Measurements from ENCODE around the gene SLC25A29. TPM values are rescaled to one million over a fixed set of nuclear protein-coding genes. Genes with fewer than 3 reads are reported as not detected.

SLC25A29 gene
- total and polyA plus RNA-seq, 2 donors (not counting 1 experiment from before 2014, with no cell fraction given) = 6.2 to 24.1 TPM

DNA sequence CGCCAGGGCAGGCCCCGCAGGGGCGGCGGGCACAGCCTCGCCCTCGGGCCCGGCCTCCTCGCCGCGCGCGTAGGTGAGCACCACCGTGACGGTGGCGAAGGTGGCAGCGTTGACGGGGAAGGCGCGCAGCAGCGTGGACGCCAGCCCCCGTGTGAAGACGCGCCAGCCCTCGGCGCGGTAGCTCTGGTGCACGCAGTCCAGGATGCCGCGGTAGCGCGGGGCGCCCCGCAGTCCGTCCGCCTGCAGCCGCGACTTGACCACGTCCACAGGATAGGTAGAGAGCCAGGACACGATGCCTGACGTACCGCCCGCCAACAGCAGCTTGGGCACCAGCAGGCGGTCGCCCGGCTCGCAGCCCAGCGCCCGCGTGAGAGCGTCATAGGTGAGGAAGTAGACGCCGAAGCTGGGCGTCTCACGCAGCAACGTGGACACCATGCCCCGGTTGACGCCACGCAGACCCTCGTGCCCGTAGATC, 13.9 kb downstream of the SLC25A29 start:
- Histone ChIP-seq H3K36me3 (ENCODE audit: control insufficient read depth, insufficient read depth, low read length) (peaks cover 9% of the 10 kb centered on the region), H3K4me3 (replicated peaks in 1 of 4; ENCODE audit: control extremely low read depth in 1 of 4, insufficient read depth in 1 of 4, low read depth in 3 of 4, low read length in 4 of 4) (no peak overlapping the region), H3K27me3 (ENCODE audit: control insufficient read depth, insufficient read depth, low read length) (no peaks in the 10 kb centered on the region), H2AFZ (ENCODE audit: low read length) (no peak overlapping the region), H3K9ac (ENCODE audit: insufficient read depth, low read length) (no peak overlapping the region), H4K20me1 (ENCODE audit: control insufficient read depth, extremely low read depth, insufficient read depth, low read length) (no peaks in the 10 kb centered on the region), H3K27ac (ENCODE audit: insufficient read depth, low read length) (no peak overlapping the region), H3K4me1 (ENCODE audit: control insufficient read depth, extremely low read depth, insufficient read depth, low read length) (peaks cover 2% of the 10 kb centered on the region), H3K4me2 (ENCODE audit: extremely low read depth, insufficient read depth, low read length) (no peak overlapping the region), H3K79me2 (ENCODE audit: control insufficient read depth, insufficient read depth, low read length) (no peaks in the 10 kb centered on the region), H3K9me3 (ENCODE audit: control insufficient read depth, insufficient read depth, low read depth, low read length) (no peaks in the 10 kb centered on the region)
- TF ChIP-seq, protein P1, sequence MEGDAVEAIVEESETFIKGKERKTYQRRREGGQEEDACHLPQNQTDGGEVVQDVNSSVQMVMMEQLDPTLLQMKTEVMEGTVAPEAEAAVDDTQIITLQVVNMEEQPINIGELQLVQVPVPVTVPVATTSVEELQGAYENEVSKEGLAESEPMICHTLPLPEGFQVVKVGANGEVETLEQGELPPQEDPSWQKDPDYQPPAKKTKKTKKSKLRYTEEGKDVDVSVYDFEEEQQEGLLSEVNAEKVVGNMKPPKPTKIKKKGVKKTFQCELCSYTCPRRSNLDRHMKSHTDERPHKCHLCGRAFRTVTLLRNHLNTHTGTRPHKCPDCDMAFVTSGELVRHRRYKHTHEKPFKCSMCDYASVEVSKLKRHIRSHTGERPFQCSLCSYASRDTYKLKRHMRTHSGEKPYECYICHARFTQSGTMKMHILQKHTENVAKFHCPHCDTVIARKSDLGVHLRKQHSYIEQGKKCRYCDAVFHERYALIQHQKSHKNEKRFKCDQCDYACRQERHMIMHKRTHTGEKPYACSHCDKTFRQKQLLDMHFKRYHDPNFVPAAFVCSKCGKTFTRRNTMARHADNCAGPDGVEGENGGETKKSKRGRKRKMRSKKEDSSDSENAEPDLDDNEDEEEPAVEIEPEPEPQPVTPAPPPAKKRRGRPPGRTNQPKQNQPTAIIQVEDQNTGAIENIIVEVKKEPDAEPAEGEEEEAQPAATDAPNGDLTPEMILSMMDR (conservative IDR thresholded peaks at IDR 0.05 in 1 of 2, IDR thresholded peaks at IDR 0.05 in 1 of 2; ENCODE audit: low read depth in 1 of 2, low read length in 2 of 2) = no peak
- TF ChIP-seq EZH2 (IDR thresholded peaks at IDR 0.05; ENCODE audit: low read length, missing control alignments) = no peak
- DNase-seq (ENCODE audit: low read depth in 2 of 2) = no peak

DNA sequence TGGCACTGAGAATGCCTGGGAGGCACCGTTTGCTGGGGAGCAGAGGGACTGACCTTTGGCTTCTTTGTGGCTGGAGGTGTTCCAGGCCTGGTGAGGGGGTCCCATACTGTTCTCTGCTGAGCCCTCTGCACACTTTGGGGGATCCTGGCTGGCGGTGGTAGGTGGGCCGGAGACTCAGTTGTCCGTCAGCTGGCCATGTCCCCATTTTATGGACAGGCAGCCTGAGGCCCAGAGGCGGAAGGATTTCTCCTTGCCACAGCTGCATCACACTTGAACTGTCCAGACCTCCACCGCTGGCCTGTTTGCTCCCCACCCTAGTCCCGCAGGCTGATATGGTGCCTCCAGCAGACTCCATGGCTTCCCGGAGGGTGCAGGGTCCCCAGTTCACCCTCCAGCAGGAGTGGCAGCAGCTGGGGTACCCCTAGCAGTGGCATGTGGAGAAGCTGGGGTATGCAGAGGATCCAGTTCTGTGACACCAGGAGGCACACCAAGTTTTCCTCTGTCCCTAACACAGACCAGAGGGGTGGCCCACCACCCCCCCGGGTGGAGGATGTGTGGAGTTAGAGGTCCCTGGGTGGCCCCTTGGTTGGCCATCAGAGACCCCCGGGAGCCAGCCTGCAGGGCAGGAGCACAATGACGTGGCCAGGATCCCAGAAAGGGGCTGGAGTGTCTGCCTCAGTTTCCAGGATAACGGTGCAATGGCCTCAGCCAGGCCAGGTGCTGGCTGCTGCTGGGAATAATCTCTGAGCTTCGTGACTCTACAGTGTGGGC, 14.8 kb downstream of the SLC25A29 start:
- Histone ChIP-seq H3K9me3 (ENCODE audit: control insufficient read depth, insufficient read depth, low read depth, low read length) (no peaks in the 10 kb centered on the region), H3K4me2 (ENCODE audit: extremely low read depth, insufficient read depth, low read length) (no peak overlapping the region), H3K4me1 (ENCODE audit: control insufficient read depth, extremely low read depth, insufficient read depth, low read length) (no peaks in the 10 kb centered on the region), H3K36me3 (ENCODE audit: control insufficient read depth, insufficient read depth, low read length) (peaks cover 9% of the 10 kb centered on the region), H3K27ac (ENCODE audit: insufficient read depth, low read length) (no peak overlapping the region), H3K27me3 (ENCODE audit: control insufficient read depth, insufficient read depth, low read length) (no peaks in the 10 kb centered on the region), H3K4me3 (replicated peaks in 1 of 4; ENCODE audit: control extremely low read depth in 1 of 4, insufficient read depth in 1 of 4, low read depth in 3 of 4, low read length in 4 of 4) (no peak overlapping the region), H2AFZ (ENCODE audit: low read length) (no peak overlapping the region), H3K79me2 (ENCODE audit: control insufficient read depth, insufficient read depth, low read length) (no peaks in the 10 kb centered on the region), H3K9ac (ENCODE audit: insufficient read depth, low read length) (no peak overlapping the region), H4K20me1 (ENCODE audit: control insufficient read depth, extremely low read depth, insufficient read depth, low read length) (no peaks in the 10 kb centered on the region)
- TF ChIP-seq, protein P1 (conservative IDR thresholded peaks at IDR 0.05 in 1 of 2, IDR thresholded peaks at IDR 0.05 in 1 of 2; ENCODE audit: low read depth in 1 of 2, low read length in 2 of 2) = no peak
- no peak for DNase-seq (ENCODE audit: low read depth in 2 of 2)

DNA sequence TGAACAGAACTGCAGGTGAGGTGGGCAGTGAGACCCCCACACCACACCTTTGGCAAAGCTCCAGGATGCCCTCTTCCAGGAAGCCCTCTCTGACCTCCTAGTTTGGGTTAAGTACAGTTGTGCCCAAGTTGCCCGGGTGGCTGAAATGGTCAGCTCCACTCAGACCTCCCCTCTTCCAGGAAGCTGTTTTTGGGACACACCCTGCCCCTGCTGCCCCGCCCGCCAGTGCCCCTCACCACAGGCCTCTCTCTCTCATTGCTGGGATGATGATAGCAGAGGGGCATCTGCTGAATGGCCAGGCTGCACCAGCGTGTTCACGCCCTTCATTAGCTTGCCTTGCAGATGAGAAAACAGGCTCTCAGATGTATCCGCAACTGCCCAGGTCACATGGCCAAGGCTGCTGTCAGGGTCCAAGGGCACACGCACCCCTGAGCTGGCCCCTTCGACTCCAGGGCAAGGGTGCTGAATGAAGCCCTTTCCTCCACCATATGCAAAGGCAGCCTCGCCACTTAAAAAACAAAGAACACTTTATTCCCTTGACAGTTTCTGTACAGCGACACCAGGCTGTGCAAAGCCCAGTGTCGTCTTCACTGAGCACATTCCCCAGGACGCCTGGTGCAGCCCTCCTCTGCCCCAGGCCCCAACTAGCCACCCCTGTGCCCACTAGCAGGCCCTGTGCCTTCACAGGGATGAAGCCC, 15.5 kb downstream of the SLC25A29 start:
- Histone ChIP-seq H4K20me1 (ENCODE audit: control insufficient read depth, extremely low read depth, insufficient read depth, low read length) (no peaks in the 10 kb centered on the region), H3K36me3 (ENCODE audit: control insufficient read depth, insufficient read depth, low read length) (peaks cover 9% of the 10 kb centered on the region), H3K9ac (ENCODE audit: insufficient read depth, low read length) (no peak overlapping the region), H3K27ac (ENCODE audit: insufficient read depth, low read length) (no peak overlapping the region), H3K4me2 (ENCODE audit: extremely low read depth, insufficient read depth, low read length) (no peak overlapping the region), H3K4me3 (replicated peaks in 1 of 4; ENCODE audit: control extremely low read depth in 1 of 4, insufficient read depth in 1 of 4, low read depth in 3 of 4, low read length in 4 of 4) (no peak overlapping the region), H3K79me2 (ENCODE audit: control insufficient read depth, insufficient read depth, low read length) (no peaks in the 10 kb centered on the region), H2AFZ (ENCODE audit: low read length) (no peak overlapping the region), H3K27me3 (ENCODE audit: control insufficient read depth, insufficient read depth, low read length) (no peaks in the 10 kb centered on the region), H3K4me1 (ENCODE audit: control insufficient read depth, extremely low read depth, insufficient read depth, low read length) (peaks cover 4% of the 10 kb centered on the region), H3K9me3 (ENCODE audit: control insufficient read depth, insufficient read depth, low read depth, low read length) (no peaks in the 10 kb centered on the region)
- TF ChIP-seq EZH2 (IDR thresholded peaks at IDR 0.05; ENCODE audit: low read length, missing control alignments) = no peak
- DNase-seq (ENCODE audit: low read depth in 2 of 2) = no peak
